ENCODE results near the gene GRAP.
"Not testable (repeated sequence)": the region's sequence is repeated elsewhere in the genome, so short reads cannot be mapped to it uniquely, and the experiment has no call there.

Gene GRAP

GRCh38 chr17:19046782-19047375 is at the start of gene GRAP:
Gene GRAP (minus strand): TSS chr17:19046957. CDS start chr17:19046926, 31 bp downstream.
- DNase-seq: not testable (repeated sequence)

GRCh38 chr17:19093684-19094438 is 47.1 kb upstream of the GRAP start:
- DNase-seq: not testable (repeated sequence)

- DNase-seq: not testable (repeated sequence)
Observed at GRCh38 chr17:19092737-19093683, 46.3 kb upstream of the GRAP start.

GRCh38 chr17:19090058-19090772 is 43.5 kb upstream of the GRAP start:
- not testable (repeated sequence) for DNase-seq

GRCh38 chr17:19088804-19089685 is 42.3 kb upstream of the GRAP start:
- DNase-seq: not testable (repeated sequence)

- not testable (repeated sequence) for DNase-seq
Observed at GRCh38 chr17:19077386-19077785, 30.6 kb upstream of the GRAP start.

GRCh38 chr17:19076398-19077192 is 29.8 kb upstream of the GRAP start:
- peak; percentile 9 to 16 for DNase-seq

- not testable (repeated sequence) for DNase-seq
Observed at GRCh38 chr17:19070318-19071168, 23.8 kb upstream of the GRAP start.

- DNase-seq: peak in 1 of 2 donors; percentile 0
Observed at GRCh38 chr17:19064378-19064777, 17.6 kb upstream of the GRAP start.

GRCh38 chr17:19063326-19063956 is 16.7 kb upstream of the GRAP start:
- peak; percentile 57 to 88 for DNase-seq

- DNase-seq: not testable (repeated sequence)
Observed at GRCh38 chr17:19062718-19063325, 16.1 kb upstream of the GRAP start.

- peak in 1 of 2 donors; percentile 77 for DNase-seq
Observed at GRCh38 chr17:19062009-19062717, 15.4 kb upstream of the GRAP start.

GRCh38 chr17:19055447-19055846 is 8.7 kb upstream of the GRAP start:
- DNase-seq: not testable (repeated sequence)

GRCh38 chr17:19048826-19049225 is 2.1 kb upstream of the GRAP start:
- DNase-seq: not testable (repeated sequence)

GRCh38 chr17:19047510-19047909 is 753 bp upstream of the GRAP start:
- DNase-seq: not testable (repeated sequence)

GRCh38 chr17:19044643-19045042 is 2.1 kb downstream of the GRAP start:
- not testable (repeated sequence) for DNase-seq

- DNase-seq: not testable (repeated sequence)
Observed at GRCh38 chr17:19043032-19043431, 3.7 kb downstream of the GRAP start.

- not testable (repeated sequence) for DNase-seq
Observed at GRCh38 chr17:19042369-19042768, 4.4 kb downstream of the GRAP start.

Measured in activated CD4-positive, alpha-beta T cell treated with anti-CD3 and anti-CD28 coated beads for 4 hours (primary cell).